Heart left ventricle (tissue), 16 donors: Measurements from ENCODE around the gene NXN. TPM values are rescaled to one million over a fixed set of nuclear protein-coding genes. Genes with fewer than 3 reads are reported as not detected.
A peak's percentile ranks its signal among the peaks of the same experiment; 100 is the strongest.

Source experiments
- ATAC-seq, 4 donors: fragments of 200-7000 bp; cut with Tn5 transposase; one replicate each; pipeline ENCODE4 v1.9.1; 2020 to 2022; ENCODE audit warnings: moderate library complexity in 4 of 4, mild to moderate bottlenecking in 3 of 4, moderate number of reproducible peaks in 1 of 4
- DNase-seq, 5 donors: peaks; one replicate each; pipeline ENCODE4 v3.0.0-alpha.2; 2020
- H3K27ac ChIP-seq, 12 donors: fragments of 200-600 bp; sonication (generic) in 4 of 12; one replicate each; pipeline versions ENCODE4 v1.5.0 to v1.8.0; 2016 to 2022; ENCODE audit warnings: mild to moderate bottlenecking in 2 of 12
- H3K27me3 ChIP-seq, 9 donors: fragments of 200-600 bp; sonication (generic) in 2 of 9; one replicate each; pipeline versions ENCODE4 v1.5.1 to v1.8.0; 2016 to 2022; ENCODE audit warnings: mild to moderate bottlenecking in 3 of 9
- H3K36me3 ChIP-seq, 9 donors: fragments of 200-600 bp; sonication (generic) in 2 of 9; one replicate each; pipeline versions ENCODE4 v1.5.0 to v1.8.0; 2018 to 2022; ENCODE audit warnings: mild to moderate bottlenecking in 2 of 9
- H3K4me1 ChIP-seq, 12 donors: fragments of 200-600 bp; sonication (generic) in 4 of 12; one replicate each; pipeline versions ENCODE4 v1.5.0 to v1.8.0; 2016 to 2022; ENCODE audit warnings: mild to moderate bottlenecking in 3 of 12
- H3K4me3 ChIP-seq, 12 donors: fragments of 200-600 bp; sonication (generic) in 4 of 12; one replicate each; pipeline versions ENCODE4 v1.5.0 to v1.8.0; 2017 to 2022; ENCODE audit warnings: mild to moderate bottlenecking in 9 of 12, moderate library complexity in 4 of 12
- H3K9me3 ChIP-seq, 12 donors: fragments of 200-600 bp; sonication (generic) in 4 of 12; one replicate each; pipeline versions ENCODE4 v1.5.0 to v1.8.0; 2016 to 2022; ENCODE audit warnings: mild to moderate bottlenecking in 1 of 12
- POLR2A ChIP-seq, 2 donors: fragments of 450-650 bp; IDR thresholded peaks; one replicate each; pipeline ENCODE4 v1.6.1; 2017; ENCODE audit warnings: antibody characterized with exemption in 2 of 2, mild to moderate bottlenecking in 2 of 2, moderate library complexity in 2 of 2
- WGBS, 4 donors: extraction: QIAGEN DNeasy Blood & Tissue Kit in 2 of 4; methylation state at CpG; one replicate each; pipeline versions ENCODE4 v1.1.5 to v1.1.7; 2013 to 2018; 5-methylcytosine and 5-hydroxymethylcytosine counted together
- intact Hi-C, 10 donors: fragments of 100-400 bp; cut with DNase I; formaldehyde crosslinking; loops; one replicate each; pipeline versions ENCODE4 v1.11.1 to v1.14.2; 2022
- polyA plus RNA-seq, 2 donors: library from polyadenylated mRNA; stranded (reverse); fragments of 200-250 nt; gene quantifications; one replicate each; pipeline ENCODE4 v1.2.3, GENCODE V29; 2013
- total RNA-seq, 9 donors: library from RNA; depleted of rRNA in 2 of 9; stranded (reverse); fragments of >200 nt in 2 of 9; fragmentation: NEBNext Ultra II Directional in 3 of 9; extraction: Animal tissue kit (Norgen Biotek cat#: 25700) in 3 of 9; gene quantifications; one replicate each; pipeline versions ENCODE4 v1.1.0 to v1.2.4, GENCODE V29; 2016 to 2023
- TF ChIP-seq, protein P1 (sequence below), 12 donors: fragments of 200-600 bp; sonication (generic) in 4 of 12; IDR thresholded peaks; one replicate each; pipeline versions ENCODE4 v1.5.0 to v1.8.0; 2018 to 2022; ENCODE audit warnings: antibody characterized with exemption in 12 of 12, mild to moderate bottlenecking in 5 of 12
- donor health status: ischemic (EF 13 %, LVEDD 7.1; RV severe dilation, severe dysfunction).
- donor health status: healthy with polysubstance abuse.
- donor health status: DM: no; HTN: yes; CAD: no.
- donor health status: DM: no; HTN: no; CAD: no.
- donor health status: ischemic (EF 25% LVEDD 6.9; RV normal size, moderate dysfunction).
- donor health status: ischemic (EF 25% LVEDD 5.7; RV mildly dilated, moderate dysfunction).
- donor health status: healthy.
- donor health status: DM: yes; HTN: yes; CAD: no.
- donor health status: ischemic (EF 35%, LVEDD 5.7; RV mildly dilated, moderate dysfunction).
- donor health status: nonischemic (EF 11% LVEDD 7.7; RV severe dilation, severe dysfunction).
- donor health status: DM: yes; HTN: yes; CAD: no.
- donor health status: PGD.
- donor health status: ischemic (EF 29% LVEDD 5.4; RV normal size, mild dysfunction).
- donor health status: nonischemic (EF 23%, LVEDD 6.1; RV moderate dilation, normal function).

NXN gene
- total and polyA plus RNA-seq, 11 donors: 8.6 to 20.3 (median 14.1) TPM

DNA sequence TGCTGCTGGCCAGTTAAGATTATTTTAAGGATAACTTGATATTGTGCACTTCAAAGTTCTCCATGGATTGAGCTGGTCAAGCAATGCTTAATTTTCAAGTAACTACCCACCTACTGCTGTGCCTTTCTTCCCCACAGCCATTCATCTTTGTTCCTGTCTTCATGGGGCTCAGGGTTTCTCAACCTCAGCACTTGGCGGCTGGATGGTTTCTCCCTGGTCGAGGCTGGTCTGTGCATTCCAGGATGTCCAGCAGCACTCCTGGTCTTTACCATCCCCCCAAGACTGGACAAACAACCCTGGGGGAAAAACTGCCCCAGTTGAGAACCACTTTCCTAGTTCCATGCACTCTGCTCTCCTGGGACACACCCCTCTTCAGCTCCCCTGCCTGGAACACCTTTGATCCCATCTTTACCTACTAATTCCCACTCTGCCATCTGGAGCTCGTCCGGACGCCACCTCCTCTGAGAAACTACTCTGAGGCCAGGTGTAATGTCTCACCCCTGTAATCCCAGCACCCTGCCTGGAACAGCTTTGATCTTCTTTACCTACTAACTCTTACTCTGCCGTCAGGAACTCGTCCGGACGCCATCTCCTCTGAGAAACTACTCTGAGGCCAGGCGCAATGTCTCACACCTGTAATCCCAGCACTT lies 81.5 kb downstream of the NXN start:
- Histone ChIP-seq H3K4me1 (peaks cover 0 to 42% (median 24%) of the 10 kb centered on the region in 12 donors), H3K27me3 (no peaks in the 10 kb centered on the region), H3K27ac (peak overlapping the region in 3 of 12 donors; percentile 60 to 76 (median 73)), H3K36me3 (no peaks in the 10 kb centered on the region), H3K9me3 (no peaks in the 10 kb centered on the region), H3K4me3 (no peak overlapping the region)
- intact Hi-C loops: no loop called here
- no peak for ATAC-seq
- DNase-seq: no peak
- 87 to 100% (median 97%) methylated on average over 2 to 10 of the region's 10 CpGs for WGBS, 4 donors
- TF ChIP-seq, protein P1, sequence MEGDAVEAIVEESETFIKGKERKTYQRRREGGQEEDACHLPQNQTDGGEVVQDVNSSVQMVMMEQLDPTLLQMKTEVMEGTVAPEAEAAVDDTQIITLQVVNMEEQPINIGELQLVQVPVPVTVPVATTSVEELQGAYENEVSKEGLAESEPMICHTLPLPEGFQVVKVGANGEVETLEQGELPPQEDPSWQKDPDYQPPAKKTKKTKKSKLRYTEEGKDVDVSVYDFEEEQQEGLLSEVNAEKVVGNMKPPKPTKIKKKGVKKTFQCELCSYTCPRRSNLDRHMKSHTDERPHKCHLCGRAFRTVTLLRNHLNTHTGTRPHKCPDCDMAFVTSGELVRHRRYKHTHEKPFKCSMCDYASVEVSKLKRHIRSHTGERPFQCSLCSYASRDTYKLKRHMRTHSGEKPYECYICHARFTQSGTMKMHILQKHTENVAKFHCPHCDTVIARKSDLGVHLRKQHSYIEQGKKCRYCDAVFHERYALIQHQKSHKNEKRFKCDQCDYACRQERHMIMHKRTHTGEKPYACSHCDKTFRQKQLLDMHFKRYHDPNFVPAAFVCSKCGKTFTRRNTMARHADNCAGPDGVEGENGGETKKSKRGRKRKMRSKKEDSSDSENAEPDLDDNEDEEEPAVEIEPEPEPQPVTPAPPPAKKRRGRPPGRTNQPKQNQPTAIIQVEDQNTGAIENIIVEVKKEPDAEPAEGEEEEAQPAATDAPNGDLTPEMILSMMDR (IDR thresholded peaks at IDR 0.05): no peak
- no peak for TF ChIP-seq POLR2A (IDR thresholded peaks at IDR 0.05)

DNA sequence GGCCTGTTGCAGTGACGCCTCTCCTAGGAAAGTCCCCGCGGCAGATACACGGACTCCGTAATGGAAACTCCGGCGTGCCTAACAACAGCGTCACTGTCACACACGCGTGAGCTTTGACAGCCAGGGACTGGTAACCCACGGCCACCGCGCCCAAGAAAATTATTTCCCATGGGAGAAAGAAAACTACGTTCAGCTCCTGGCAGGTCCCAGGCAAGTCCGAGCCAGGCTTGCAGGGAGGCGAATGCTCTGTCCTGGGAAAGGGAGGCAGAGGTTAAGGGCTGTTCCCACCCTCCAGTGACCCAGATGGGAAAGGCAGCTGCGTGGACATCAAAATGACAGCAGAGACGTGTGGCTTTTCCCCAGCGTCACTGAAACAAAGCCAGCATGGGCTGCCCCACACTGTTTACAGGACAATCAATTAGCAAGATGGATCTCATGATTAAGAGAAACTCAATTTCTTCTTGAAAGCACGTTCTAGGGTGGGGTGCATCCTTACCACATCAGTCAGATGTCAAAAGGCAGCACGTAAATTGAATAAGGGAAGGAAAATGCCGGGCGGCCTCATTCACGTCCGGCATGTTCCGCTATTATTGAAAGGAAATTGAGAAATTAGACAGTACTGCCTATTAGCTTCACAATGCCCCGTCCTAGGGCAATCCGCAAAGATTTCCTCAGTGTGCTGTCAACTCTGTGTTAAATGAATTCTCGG lies 82.5 kb downstream of the NXN start:
- DNase-seq (peak in 4 of 5 donors; percentile 63 to 80 (median 74)), ATAC-seq (peak; percentile 54 to 88 (median 65))
- H3K36me3 ChIP-seq: no peaks in the 10 kb centered on the region
- TF ChIP-seq POLR2A (IDR thresholded peaks at IDR 0.05): peak in 1 of 2 donors; percentile 14
- TF ChIP-seq, protein P1 (IDR thresholded peaks at IDR 0.05): no peak
- 52 to 65% (median 64%) methylated on average over 29 of the region's 29 CpGs for WGBS, 4 donors
- intact Hi-C loops: no loop called here
- H3K9me3 ChIP-seq: no peaks in the 10 kb centered on the region
- H3K27ac ChIP-seq: peak overlapping the region in 10 of 12 donors; percentile 25 to 76 (median 57)
- H3K4me3 ChIP-seq: peak overlapping the region in 8 of 12 donors; percentile 10 to 36 (median 27)
- no peaks in the 10 kb centered on the region for H3K27me3 ChIP-seq
- H3K4me1 ChIP-seq: peaks cover 0 to 41% (median 21%) of the 10 kb centered on the region in 12 donors

DNA sequence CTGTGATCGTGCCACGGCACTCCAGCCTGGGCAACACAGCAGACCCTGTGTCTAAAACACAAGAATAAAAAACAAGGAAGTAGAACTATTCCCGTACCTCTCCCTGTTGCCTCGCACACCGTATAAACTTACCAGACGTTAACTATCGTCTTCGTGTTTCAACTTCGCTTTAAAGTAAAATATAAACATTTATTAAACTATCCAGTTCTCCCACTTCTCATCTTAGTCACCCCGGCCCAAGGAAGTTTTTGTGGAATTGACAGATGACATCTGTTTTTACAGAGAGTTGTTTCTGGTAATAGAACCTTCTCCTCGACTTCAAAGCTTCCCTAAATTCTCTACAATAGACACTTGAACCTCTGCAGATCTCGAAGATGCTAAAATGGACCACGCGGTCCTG lies 83.1 kb downstream of the NXN start:
- 75 to 84% (median 78%) methylated on average over 14 of the region's 14 CpGs for WGBS, 4 donors
- no peak for ATAC-seq
- H3K27me3 ChIP-seq: no peaks in the 10 kb centered on the region
- H3K9me3 ChIP-seq: no peaks in the 10 kb centered on the region
- TF ChIP-seq, protein P1 (IDR thresholded peaks at IDR 0.05): no peak
- no peak for TF ChIP-seq POLR2A (IDR thresholded peaks at IDR 0.05)
- H3K4me1 ChIP-seq: peaks cover 0 to 35% (median 15%) of the 10 kb centered on the region in 12 donors
- no peaks in the 10 kb centered on the region for H3K36me3 ChIP-seq
- intact Hi-C loops: no loop called here
- peak overlapping the region in 10 of 12 donors; percentile 49 to 76 (median 57) for H3K27ac ChIP-seq
- peak overlapping the region in 7 of 12 donors; percentile 10 to 36 (median 28) for H3K4me3 ChIP-seq
- DNase-seq: no peak

DNA sequence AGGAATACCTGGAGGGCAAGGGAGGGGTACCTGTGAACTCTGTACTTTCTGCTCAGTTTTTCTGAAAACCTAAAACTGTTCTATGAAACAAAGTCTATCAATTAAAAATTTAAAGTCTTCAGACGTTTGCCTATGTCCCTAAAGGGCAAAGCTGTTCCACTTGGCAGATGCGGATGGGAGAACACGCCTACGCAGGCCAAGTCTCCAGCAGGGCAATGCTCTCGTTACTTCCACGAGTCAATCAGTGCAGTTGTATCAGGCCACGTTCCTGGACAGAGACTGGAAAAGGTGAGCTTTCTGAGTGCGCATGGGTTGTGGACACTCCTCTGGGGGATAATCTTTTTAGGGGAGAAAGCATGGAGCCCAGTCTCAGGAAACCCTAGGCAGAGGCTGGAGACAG lies 86.6 kb downstream of the NXN start:
- Histone ChIP-seq H3K36me3 (no peaks in the 10 kb centered on the region), H3K4me3 (no peak overlapping the region), H3K4me1 (peaks cover 0 to 18% (median 2%) of the 10 kb centered on the region in 12 donors), H3K27ac (peak overlapping the region in 1 of 12 donors; percentile 43), H3K27me3 (no peaks in the 10 kb centered on the region), H3K9me3 (no peaks in the 10 kb centered on the region)
- ATAC-seq: no peak
- DNase-seq: no peak
- intact Hi-C loops: no loop called here
- WGBS, 4 donors: 88 to 91% (median 91%) methylated on average over 8 of the region's 8 CpGs
- no peak for TF ChIP-seq POLR2A (IDR thresholded peaks at IDR 0.05)
